ENCODE measurements around the gene PDE4A. TPM values are rescaled to one million over a fixed set of nuclear protein-coding genes. Genes with fewer than 3 reads are reported as not detected.

The PDE4A gene
- total RNA-seq: 1.6 and 1.7 TPM in 2 replicates

DNA sequence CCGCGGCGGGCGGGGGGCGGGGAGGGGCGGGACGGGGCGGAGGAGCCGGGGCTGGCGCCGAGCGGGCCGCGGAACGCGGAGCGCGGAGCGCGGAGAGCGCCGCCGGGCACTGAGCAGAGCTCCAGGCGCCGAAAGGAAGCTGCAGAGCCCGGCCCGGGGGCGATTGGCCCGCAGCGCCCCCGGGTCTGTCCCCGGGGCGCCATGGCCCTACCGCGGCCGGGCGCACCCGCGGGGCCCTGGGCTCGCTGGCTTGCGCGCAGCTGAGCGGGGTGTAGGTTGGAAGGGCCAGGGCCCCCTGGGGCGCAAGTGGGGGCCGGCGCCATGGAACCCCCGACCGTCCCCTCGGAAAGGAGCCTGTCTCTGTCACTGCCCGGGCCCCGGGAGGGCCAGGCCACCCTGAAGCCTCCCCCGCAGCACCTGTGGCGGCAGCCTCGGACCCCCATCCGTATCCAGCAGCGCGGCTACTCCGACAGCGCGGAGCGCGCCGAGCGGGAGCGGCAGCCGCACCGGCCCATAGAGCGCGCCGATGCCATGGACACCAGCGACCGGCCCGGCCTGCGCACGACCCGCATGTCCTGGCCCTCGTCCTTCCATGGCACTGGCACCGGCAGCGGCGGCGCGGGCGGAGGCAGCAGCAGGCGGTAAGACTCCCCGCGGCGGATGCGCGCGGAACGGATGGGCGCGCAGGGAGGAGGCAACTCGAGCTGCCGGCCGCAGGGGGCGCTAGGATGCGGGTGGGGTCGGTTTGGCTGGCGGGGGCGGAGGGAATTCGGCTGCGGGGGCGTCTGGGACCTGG lies at the start of gene PDE4A:
PDE4A (plus strand) TSS at position 95 of the 796 bp plus-strand sequence; CDS start at position 322, 227 bp downstream.

DNA sequence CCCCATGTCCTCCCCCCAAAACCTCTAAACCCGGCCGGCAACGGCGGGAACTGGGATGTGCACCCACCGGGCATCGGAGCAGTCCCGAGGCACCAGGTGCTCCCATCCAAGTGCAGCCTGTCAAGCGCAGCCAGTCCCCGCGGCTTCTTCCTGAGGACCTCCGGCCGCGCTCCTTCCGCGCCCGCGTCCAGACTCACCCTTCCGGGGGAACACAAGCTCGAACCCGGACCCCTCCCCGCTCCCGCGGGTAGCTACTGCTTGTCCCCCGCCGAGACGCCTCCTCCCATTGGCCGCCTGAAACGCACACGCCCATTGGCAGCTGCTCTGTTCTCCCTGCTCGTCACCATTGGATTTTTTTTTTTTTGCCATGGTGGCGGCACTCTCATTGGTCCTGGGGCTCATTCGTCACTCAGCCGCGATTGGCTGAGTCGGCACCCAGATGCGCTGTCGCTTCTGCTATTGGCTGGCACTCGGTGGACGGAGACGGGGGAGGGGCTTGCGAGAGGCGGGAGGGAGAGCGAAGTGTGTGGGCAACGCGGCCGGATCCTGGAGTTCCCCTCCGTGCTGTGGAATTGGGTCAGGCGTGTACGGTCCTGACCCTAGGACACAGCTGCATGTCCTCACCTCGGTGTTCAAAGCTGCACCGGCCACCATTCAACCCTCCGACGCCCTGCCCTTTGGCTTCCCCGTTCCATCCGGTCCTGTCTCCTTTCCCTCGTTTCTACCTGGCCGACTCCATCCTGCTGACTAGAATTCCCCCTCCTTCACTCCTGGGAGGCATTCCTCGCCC lies 39.8 kb upstream of the PDE4A start, which contains the start of gene TYK2:
TYK2 (minus strand) TSS at position 260 of the 790 bp plus-strand sequence. CDS start 2,166 bp downstream, outside the sequence.

DNA sequence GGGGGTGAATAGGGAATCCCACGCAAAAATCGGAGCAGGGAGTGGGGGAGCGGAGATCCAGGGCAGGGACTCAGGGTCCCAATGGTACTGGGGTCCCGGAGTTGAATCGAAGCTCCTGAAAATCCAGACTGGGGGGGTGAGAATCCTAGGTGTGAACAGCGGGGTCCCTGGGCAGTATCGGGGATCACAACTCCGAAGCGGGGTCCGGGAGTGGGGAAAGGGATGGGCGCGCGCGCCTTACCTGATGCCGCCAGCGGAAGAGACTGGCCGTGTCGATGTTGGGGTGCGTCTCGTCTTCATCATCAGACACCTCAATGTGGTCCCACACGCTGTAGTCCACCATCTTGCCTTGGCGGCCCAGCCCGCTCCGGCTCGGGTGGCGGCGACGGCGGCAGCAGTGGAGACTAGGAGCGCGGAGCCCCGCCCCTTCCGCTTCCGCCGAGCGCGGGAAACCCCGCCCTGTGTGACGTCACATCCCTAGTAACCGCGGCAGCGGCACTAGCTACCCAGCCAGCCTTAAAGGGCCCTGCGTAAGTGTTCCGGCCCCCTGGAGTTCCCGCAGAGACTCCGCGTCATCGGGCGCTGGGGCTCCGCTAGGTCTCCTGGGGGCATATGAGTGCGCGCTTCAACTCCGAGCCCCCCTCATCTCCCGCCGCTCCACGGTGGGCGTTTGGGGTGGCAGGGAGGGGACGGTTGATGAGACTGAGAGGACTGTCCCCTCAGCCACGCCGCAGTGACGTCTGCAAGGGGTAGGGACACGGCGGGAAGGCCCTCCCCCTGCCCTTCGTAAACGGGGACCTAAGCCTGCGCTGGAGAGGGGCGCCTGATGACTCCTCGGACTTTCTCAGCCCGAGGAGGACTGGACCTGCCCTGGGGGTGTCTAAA lies 17.0 kb upstream of the PDE4A start, which contains the start of gene CDC37:
CDC37 (minus strand) TSS at position 406 of the 885 bp plus-strand sequence; CDS start at position 343, 63 bp downstream.

DNA sequence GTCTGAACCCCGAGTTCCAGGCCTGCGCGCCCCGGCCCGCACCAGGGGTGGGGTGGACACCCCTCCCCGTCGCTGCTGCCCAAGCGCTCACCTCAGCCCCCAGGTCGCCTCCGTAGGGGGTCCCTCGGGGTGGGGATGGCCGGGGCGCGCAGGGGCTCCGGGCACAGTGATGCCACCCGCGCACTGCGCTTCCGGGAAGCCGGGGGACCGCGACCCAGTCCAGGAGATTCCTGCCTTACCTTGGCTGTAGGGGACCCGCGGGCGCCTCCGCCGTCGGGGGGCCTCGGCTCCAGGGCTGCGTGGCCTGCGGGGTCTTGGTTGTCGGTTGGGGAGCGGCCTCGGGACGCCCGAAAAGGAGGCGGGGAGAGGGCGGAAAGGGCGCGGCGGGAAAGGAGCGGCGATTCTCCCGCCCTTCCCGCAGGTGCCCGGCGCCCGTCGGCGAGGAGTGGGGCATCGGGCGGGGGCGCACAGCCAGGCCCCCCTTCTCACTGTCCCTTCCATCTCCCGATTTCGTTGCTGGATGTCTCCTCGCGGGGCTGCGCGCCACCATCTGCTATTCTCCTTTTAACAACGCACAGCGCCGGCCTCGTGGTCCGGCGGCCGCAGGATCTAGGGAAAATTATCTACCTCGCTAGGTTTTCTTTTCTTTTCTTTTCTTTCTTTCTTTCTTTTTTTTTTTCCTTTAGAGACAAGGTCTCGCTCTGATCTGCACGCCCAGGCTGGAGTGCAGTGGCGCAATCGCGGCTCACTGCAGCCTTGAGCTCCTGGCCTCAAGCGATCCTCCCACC lies 82.9 kb downstream of the PDE4A start, which contains the start of gene KEAP1:
KEAP1 (minus strand) TSS at position 355 of the 788 bp plus-strand sequence. CDS start 3,323 bp downstream, outside the sequence.

GRCh38 chr19:10517361-10517759 lies 97.0 kb downstream of the PDE4A start, which contains the start of gene S1PR5:
Gene S1PR5, minus strand, starts transcription at chr19:10517447. Its CDS starts 2,436 bp downstream, at chr19:10515011.

Other genes with a start within 250 kb of the PDE4A start
- 33.7 and 39.3 TPM in 2 replicates for gene DNMT1, start 225.6 kb upstream of the PDE4A start, total RNA-seq
- 0.61 and 0.65 TPM in 2 replicates for gene S1PR2, start 189.2 kb upstream of the PDE4A start, total RNA-seq
- gene MRPL4, start 168.3 kb upstream of the PDE4A start, total RNA-seq: 22.0 and 29.9 TPM in 2 replicates
- gene ICAM1, start 149.4 kb upstream of the PDE4A start, total RNA-seq: 7.1 and 22.9 TPM in 2 replicates
- gene ICAM4, start 133.6 kb upstream of the PDE4A start, total RNA-seq: 0.65 and 1.4 TPM in 2 replicates
- under 0.01 and 0.76 TPM in 2 replicates for gene ICAM5, start 130.6 kb upstream of the PDE4A start, total RNA-seq
- gene ZGLP1, start 110.7 kb upstream of the PDE4A start, total RNA-seq: under 0.01 and 0.15 TPM in 2 replicates
- 11.0 and 15.7 TPM in 2 replicates for gene FDX2, start 104.5 kb upstream of the PDE4A start, total RNA-seq
- gene RAVER1, start 87.0 kb upstream of the PDE4A start, total RNA-seq: 7.1 and 7.4 TPM in 2 replicates
- 11.7 and 16.6 TPM in 2 replicates for gene ICAM3, start 80.9 kb upstream of the PDE4A start, total RNA-seq
- gene TYK2, start 40.0 kb upstream of the PDE4A start, total RNA-seq: 59.1 and 82.8 TPM in 2 replicates
- gene CDC37, start 17.0 kb upstream of the PDE4A start, total RNA-seq: 309 and 362 TPM in 2 replicates
- gene KEAP1, start 82.8 kb downstream of the PDE4A start, total RNA-seq: 76.0 and 78.3 TPM in 2 replicates
- under 0.01 TPM in 1 of 2 replicates, not detected in the other for gene S1PR5, start 96.9 kb downstream of the PDE4A start, total RNA-seq
- 12.9 and 14.0 TPM in 2 replicates for gene ATG4D, start 123.4 kb downstream of the PDE4A start, total RNA-seq
- gene KRI1, start 145.5 kb downstream of the PDE4A start, total RNA-seq: 8.4 and 12.8 TPM in 2 replicates
- gene CDKN2D, start 148.4 kb downstream of the PDE4A start, total RNA-seq: 5.9 and 7.1 TPM in 2 replicates
- not detected in 2 replicates for gene AP1M2, start 166.8 kb downstream of the PDE4A start, total RNA-seq
- gene SLC44A2, start 205.0 kb downstream of the PDE4A start, total RNA-seq: 27.6 and 61.2 TPM in 2 replicates
- gene ILF3, start 233.8 kb downstream of the PDE4A start, total RNA-seq: 110 and 123 TPM in 2 replicates